SU-DHL-6 (cell line): Measurements from ENCODE around the gene ECSIT.

Source experiments
- H2AFZ ChIP-seq: fragments of 200-600 bp; sonication (generic); 2 replicates; pipeline ENCODE4 v1.6.1; 2014; ENCODE audit warnings: low read depth, mild to moderate bottlenecking, moderate library complexity, mixed read lengths, antibody characterized with exemption, low read length; ENCODE audit not compliant: severe bottlenecking
- H3F3A ChIP-seq: fragments of 200-600 bp; shearing (Covaris generic); 2 replicates; pipeline ENCODE4 v1.6.0; 2016; ENCODE audit warnings: antibody characterized with exemption, mild to moderate bottlenecking; ENCODE audit not compliant: insufficient read depth
- H3K27ac ChIP-seq: fragments of 200-600 bp; sonication (generic); 2 replicates; pipeline ENCODE4 v1.5.1; 2016; ENCODE audit warnings: low read depth, mild to moderate bottlenecking, low read length, moderate library complexity, mixed read lengths
- H3K27me3 ChIP-seq: fragments of 200-600 bp; sonication (generic), shearing (Covaris generic); 2 replicates; pipeline ENCODE4 v1.6.0; 2014; ENCODE audit warnings: mild to moderate bottlenecking, low read length
- H3K36me3 ChIP-seq: fragments of 200-600 bp; sonication (generic); 2 replicates; pipeline ENCODE4 v1.6.1; 2014; ENCODE audit warnings: mild to moderate bottlenecking, low read length, mixed read lengths
- H3K4me2 ChIP-seq: fragments of 300-600, 200-600 bp; shearing (Covaris generic), sonication (generic); 2 replicates; pipeline ENCODE4 v1.6.0; 2014; ENCODE audit warnings: low read length, low read depth, mild to moderate bottlenecking; ENCODE audit not compliant: poor library complexity, severe bottlenecking
- H3K4me3 ChIP-seq: fragments of 200-600 bp; sonication (generic); 2 replicates; pipeline ENCODE4 v1.5.1; 2014; ENCODE audit warnings: antibody characterized with exemption, low read length, mild to moderate bottlenecking, mixed read lengths; ENCODE audit not compliant: insufficient read depth, poor library complexity, severe bottlenecking
- H3K79me2 ChIP-seq: fragments of 200-600 bp; sonication (generic); 2 replicates; pipeline ENCODE4 v1.6.1; 2014; ENCODE audit warnings: mild to moderate bottlenecking, low read length, moderate library complexity; ENCODE audit not compliant: insufficient read depth
- H3K9ac ChIP-seq: fragments of 200-600 bp; sonication (generic); 2 replicates; pipeline ENCODE4 v1.7.0; 2014; ENCODE audit warnings: mild to moderate bottlenecking, low read length
- H3K9me2 ChIP-seq: fragments of 200-600 bp; sonication (generic); replicated peaks from 2 replicates; pipeline ENCODE4 v1.6.1; 2014; ENCODE audit warnings: low read length; ENCODE audit not compliant: insufficient read depth
- H3K9me3 ChIP-seq: fragments of 200-600 bp; sonication (generic); 2 replicates; pipeline ENCODE4 v1.6.1; 2014; ENCODE audit warnings: low read length, mixed read lengths; ENCODE audit not compliant: insufficient read depth
- H4K20me1 ChIP-seq: fragments of 200-600 bp; sonication (generic); 2 replicates; pipeline ENCODE4 v1.6.1; 2014; ENCODE audit warnings: low read depth, mild to moderate bottlenecking, antibody characterized with exemption, low read length, moderate library complexity, mixed read lengths
- EZH2phosphoT487 ChIP-seq: fragments of 200-600 bp; sonication (generic), shearing (Covaris generic); conservative IDR thresholded peaks from 2 replicates; pipeline ENCODE4 v1.6.1; 2018; ENCODE audit warnings: mild to moderate bottlenecking, antibody characterized with exemption, low read length, moderate library complexity, mixed read lengths
- TF ChIP-seq, protein P1 (sequence below): fragments of 200-600 bp; sonication (generic); IDR thresholded peaks from one replicate; pipeline ENCODE4 v1.5.1; 2017; ENCODE audit warnings: antibody characterized with exemption, mild to moderate bottlenecking, low read length, moderate library complexity; ENCODE audit not compliant: insufficient read depth, poor library complexity, severe bottlenecking

ECSIT gene

DNA sequence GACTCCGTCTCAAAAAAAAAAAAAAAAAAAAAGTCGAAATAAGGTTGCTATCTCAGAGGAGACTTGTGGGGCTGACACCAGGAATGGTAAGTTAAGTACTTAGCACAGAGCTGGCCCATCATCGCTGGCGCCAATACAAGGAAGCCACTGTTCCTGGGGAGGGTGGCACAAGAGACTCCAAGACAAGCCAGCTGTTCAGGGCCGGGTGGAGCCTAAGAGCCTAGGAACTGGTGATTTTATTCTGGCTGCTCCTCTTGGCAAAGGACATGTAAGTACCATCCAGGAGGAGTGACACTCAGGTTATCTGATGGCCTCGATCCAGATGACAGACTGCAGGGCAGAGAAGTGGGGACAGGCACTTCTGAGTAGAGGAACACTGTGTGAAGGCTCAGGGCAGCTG lies 26.3 kb upstream of the ECSIT start:
- TF ChIP-seq, protein P1, sequence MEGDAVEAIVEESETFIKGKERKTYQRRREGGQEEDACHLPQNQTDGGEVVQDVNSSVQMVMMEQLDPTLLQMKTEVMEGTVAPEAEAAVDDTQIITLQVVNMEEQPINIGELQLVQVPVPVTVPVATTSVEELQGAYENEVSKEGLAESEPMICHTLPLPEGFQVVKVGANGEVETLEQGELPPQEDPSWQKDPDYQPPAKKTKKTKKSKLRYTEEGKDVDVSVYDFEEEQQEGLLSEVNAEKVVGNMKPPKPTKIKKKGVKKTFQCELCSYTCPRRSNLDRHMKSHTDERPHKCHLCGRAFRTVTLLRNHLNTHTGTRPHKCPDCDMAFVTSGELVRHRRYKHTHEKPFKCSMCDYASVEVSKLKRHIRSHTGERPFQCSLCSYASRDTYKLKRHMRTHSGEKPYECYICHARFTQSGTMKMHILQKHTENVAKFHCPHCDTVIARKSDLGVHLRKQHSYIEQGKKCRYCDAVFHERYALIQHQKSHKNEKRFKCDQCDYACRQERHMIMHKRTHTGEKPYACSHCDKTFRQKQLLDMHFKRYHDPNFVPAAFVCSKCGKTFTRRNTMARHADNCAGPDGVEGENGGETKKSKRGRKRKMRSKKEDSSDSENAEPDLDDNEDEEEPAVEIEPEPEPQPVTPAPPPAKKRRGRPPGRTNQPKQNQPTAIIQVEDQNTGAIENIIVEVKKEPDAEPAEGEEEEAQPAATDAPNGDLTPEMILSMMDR, result no peak
- TF ChIP-seq EZH2phosphoT487, result no peak
- H3F3A ChIP-seq, result peaks cover 3% of the 10 kb centered on the region; the same call in 1 of the 2 replicates
- H3K9ac ChIP-seq, result no peak overlapping the region
- no peaks in the 10 kb centered on the region for H3K27me3 ChIP-seq
- H3K9me2 ChIP-seq, result no peaks in the 10 kb centered on the region
- no peaks in the 10 kb centered on the region for H3K36me3 ChIP-seq
- H3K27ac ChIP-seq, result no peak overlapping the region
- H3K4me3 ChIP-seq, result no peak overlapping the region
- no peaks in the 10 kb centered on the region for H3K9me3 ChIP-seq
- H3K79me2 ChIP-seq, result peaks cover 26% of the 10 kb centered on the region
- H4K20me1 ChIP-seq, result no peaks in the 10 kb centered on the region
- H3K4me2 ChIP-seq, result no peak overlapping the region
- no peak overlapping the region for H2AFZ ChIP-seq

DNA sequence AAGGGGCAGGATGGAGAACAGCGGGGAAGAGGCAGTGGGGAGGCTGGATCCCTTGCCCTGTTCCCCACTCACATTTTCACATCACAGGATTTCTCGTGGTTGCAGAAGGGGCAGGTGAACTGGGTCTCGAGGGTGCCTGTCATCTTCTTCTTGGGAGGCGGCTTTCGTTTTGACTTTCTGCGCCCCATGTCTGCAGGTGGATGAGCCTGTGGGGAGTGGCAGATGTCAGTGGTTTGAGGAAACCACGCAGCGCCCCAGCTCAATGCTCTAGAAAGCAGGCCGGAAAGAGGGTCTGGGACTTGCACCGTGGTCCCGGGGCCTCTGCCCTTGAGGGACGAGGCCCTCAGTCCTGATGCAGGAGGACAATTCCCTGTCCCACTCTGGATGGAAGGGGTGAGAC lies 25.2 kb upstream of the ECSIT start:
- no peaks in the 10 kb centered on the region for H4K20me1 ChIP-seq
- no peaks in the 10 kb centered on the region for H3K9me2 ChIP-seq
- no peak overlapping the region for H3K27ac ChIP-seq
- TF ChIP-seq EZH2phosphoT487, result no peak
- TF ChIP-seq, protein P1, result no peak
- no peak overlapping the region for H3K4me3 ChIP-seq
- H3K79me2 ChIP-seq, result peaks cover 26% of the 10 kb centered on the region
- H3K36me3 ChIP-seq, result no peaks in the 10 kb centered on the region
- no peak overlapping the region for H3K9ac ChIP-seq
- H3F3A ChIP-seq, result no peaks in the 10 kb centered on the region
- no peak overlapping the region for H2AFZ ChIP-seq
- H3K4me2 ChIP-seq, result no peak overlapping the region
- no peaks in the 10 kb centered on the region for H3K9me3 ChIP-seq
- H3K27me3 ChIP-seq, result no peaks in the 10 kb centered on the region

DNA sequence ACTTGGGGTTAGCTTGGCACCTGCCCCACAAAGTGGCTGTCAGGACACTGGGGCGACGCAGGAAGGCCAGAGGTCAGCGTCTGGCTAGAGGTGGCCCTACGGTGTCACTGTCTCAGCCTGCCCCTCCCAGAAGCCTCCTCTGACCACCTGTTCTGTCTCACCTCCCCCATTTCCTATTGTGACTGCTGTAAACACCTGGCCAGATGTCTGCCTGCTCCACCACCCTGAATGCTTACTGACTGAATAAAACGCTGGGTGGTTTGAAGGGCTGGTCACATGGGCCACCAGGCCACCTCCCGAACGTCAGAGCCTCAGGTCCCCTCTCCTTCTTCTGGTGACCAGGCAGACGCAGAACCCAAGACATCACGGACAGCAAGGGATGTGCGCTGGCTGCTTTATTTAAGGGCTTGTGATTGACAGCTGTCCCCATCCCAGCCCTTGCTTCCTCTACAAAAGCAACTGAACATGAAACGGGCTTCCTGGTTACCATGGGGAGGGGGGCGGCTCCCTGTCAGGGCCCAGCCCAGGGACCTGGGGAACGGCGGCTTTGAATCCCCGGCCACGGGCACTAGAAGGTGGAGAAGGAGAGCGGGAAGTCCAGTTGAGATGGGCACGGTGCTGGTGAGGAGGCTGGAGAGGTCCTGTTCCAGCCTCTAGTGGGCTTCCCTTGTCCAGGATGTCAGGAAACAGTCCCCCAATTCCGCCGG lies 23.9 kb upstream of the ECSIT start:
- TF ChIP-seq EZH2phosphoT487, result no peak
- TF ChIP-seq, protein P1, result no peak
- Histone ChIP-seq H3K36me3 (no peaks in the 10 kb centered on the region), H3K79me2 (peaks cover 14% of the 10 kb centered on the region), H3K4me3 (no peak overlapping the region), H3K9me2 (no peaks in the 10 kb centered on the region), H3K9me3 (no peaks in the 10 kb centered on the region), H4K20me1 (no peaks in the 10 kb centered on the region), H3K27ac (no peak overlapping the region), H3K9ac (no peak overlapping the region), H3F3A (no peaks in the 10 kb centered on the region), H3K4me2 (no peak overlapping the region), H3K27me3 (no peaks in the 10 kb centered on the region), H2AFZ (no peak overlapping the region)
